ENCODE data around the gene DUT.

DUT gene

GRCh38 chr15:48373821-48374451, 42.7 kb downstream of the DUT start:
- H3K4me3 ChIP-seq (ENCODE audit: low read depth, low read length) = no peak overlapping the region

GRCh38 chr15:48374472-48374871, 43.2 kb downstream of the DUT start:
- Histone ChIP-seq H3K27ac (no peak overlapping the region), H3K4me3 (ENCODE audit: low read depth, low read length) (no peak overlapping the region), H3K9me3 (ENCODE audit: severe bottlenecking) (no peaks in the 10 kb centered on the region), H3K27me3 (ENCODE audit: insufficient read depth, low read depth, severe bottlenecking) (no peaks in the 10 kb centered on the region), H3K36me3 (no peaks in the 10 kb centered on the region)
- DNase-seq = no peak
- no peak for TF ChIP-seq CTCF (IDR thresholded peaks at IDR 0.05; ENCODE audit: low read depth, low read length)

More at GRCh38 chr15:48373821-48374451, 42.7 kb downstream of the DUT start:
- no peaks in the 10 kb centered on the region for H3K9me3 ChIP-seq (ENCODE audit: severe bottlenecking)
- no peak for TF ChIP-seq CTCF (IDR thresholded peaks at IDR 0.05; ENCODE audit: low read depth, low read length)
- H3K27ac ChIP-seq = no peak overlapping the region
- no peak for DNase-seq
- H3K27me3 ChIP-seq (ENCODE audit: insufficient read depth, low read depth, severe bottlenecking) = no peaks in the 10 kb centered on the region
- H3K36me3 ChIP-seq = no peaks in the 10 kb centered on the region

- Histone ChIP-seq H3K9me3 (ENCODE audit: severe bottlenecking) (no peaks in the 10 kb centered on the region), H3K4me3 (ENCODE audit: low read depth, low read length) (no peak overlapping the region)
- DNase-seq = no peak
Measured at GRCh38 chr15:48375767-48376166, 44.5 kb downstream of the DUT start.

GRCh38 chr15:48380198-48380597, 49.0 kb downstream of the DUT start:
- Histone ChIP-seq H3K36me3 (no peaks in the 10 kb centered on the region), H3K27ac (no peak overlapping the region), H3K27me3 (ENCODE audit: insufficient read depth, low read depth, severe bottlenecking) (no peaks in the 10 kb centered on the region), H3K9me3 (ENCODE audit: severe bottlenecking) (no peaks in the 10 kb centered on the region), H3K4me3 (ENCODE audit: low read depth, low read length) (no peak overlapping the region)
- no peak for TF ChIP-seq CTCF (IDR thresholded peaks at IDR 0.05; ENCODE audit: low read depth, low read length)
- no peak for DNase-seq

More at GRCh38 chr15:48375767-48376166, 44.5 kb downstream of the DUT start:
- no peak for TF ChIP-seq CTCF (IDR thresholded peaks at IDR 0.05; ENCODE audit: low read depth, low read length)
- H3K27me3 ChIP-seq (ENCODE audit: insufficient read depth, low read depth, severe bottlenecking) = no peaks in the 10 kb centered on the region
- H3K36me3 ChIP-seq = no peaks in the 10 kb centered on the region
- no peak overlapping the region for H3K27ac ChIP-seq

- H3K4me3 ChIP-seq (ENCODE audit: low read depth, low read length) = no peak overlapping the region
- H3K36me3 ChIP-seq = no peaks in the 10 kb centered on the region
- DNase-seq = no peak
- H3K27me3 ChIP-seq (ENCODE audit: insufficient read depth, low read depth, severe bottlenecking) = no peaks in the 10 kb centered on the region
- TF ChIP-seq CTCF (IDR thresholded peaks at IDR 0.05; ENCODE audit: low read depth, low read length) = no peak
- no peaks in the 10 kb centered on the region for H3K9me3 ChIP-seq (ENCODE audit: severe bottlenecking)
- no peak overlapping the region for H3K27ac ChIP-seq
Measured at GRCh38 chr15:48381861-48382260, 50.6 kb downstream of the DUT start.

- Histone ChIP-seq H3K27me3 (ENCODE audit: insufficient read depth, low read depth, severe bottlenecking) (no peaks in the 10 kb centered on the region), H3K27ac (no peak overlapping the region), H3K4me3 (ENCODE audit: low read depth, low read length) (no peak overlapping the region), H3K9me3 (ENCODE audit: severe bottlenecking) (no peaks in the 10 kb centered on the region), H3K36me3 (no peaks in the 10 kb centered on the region)
- TF ChIP-seq CTCF (IDR thresholded peaks at IDR 0.05; ENCODE audit: low read depth, low read length) = no peak
- DNase-seq = no peak
Measured at GRCh38 chr15:48383031-48383430, 51.8 kb downstream of the DUT start.

Data from WERI-Rb-1 (cell line).